Measurements from ENCODE around the gene MUC3A.

MUC3A gene

DNA sequence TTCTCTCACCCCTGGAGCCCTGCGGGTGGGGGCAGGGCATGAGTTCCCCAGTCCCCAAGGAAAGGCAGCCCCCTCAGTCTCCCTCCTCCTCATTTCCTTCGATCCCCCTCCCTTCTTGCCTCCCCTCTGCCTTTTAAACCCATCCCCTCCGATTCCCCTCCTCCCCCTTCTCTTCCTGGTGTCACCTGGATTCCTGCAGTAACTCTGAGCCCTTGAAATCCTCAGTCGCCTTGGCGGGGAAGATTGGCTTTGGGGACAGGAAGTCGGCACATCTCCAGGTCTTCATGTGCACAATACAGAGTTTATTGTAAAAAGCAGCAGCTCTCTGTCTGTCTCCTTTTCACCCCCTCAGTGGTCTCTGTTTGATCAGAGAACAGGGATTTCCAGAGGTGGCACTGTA, 18.7 kb downstream of the MUC3A start:
- no peak overlapping the region for H3K4me3 ChIP-seq (ENCODE audit: low read length)
- TF ChIP-seq, protein P1, sequence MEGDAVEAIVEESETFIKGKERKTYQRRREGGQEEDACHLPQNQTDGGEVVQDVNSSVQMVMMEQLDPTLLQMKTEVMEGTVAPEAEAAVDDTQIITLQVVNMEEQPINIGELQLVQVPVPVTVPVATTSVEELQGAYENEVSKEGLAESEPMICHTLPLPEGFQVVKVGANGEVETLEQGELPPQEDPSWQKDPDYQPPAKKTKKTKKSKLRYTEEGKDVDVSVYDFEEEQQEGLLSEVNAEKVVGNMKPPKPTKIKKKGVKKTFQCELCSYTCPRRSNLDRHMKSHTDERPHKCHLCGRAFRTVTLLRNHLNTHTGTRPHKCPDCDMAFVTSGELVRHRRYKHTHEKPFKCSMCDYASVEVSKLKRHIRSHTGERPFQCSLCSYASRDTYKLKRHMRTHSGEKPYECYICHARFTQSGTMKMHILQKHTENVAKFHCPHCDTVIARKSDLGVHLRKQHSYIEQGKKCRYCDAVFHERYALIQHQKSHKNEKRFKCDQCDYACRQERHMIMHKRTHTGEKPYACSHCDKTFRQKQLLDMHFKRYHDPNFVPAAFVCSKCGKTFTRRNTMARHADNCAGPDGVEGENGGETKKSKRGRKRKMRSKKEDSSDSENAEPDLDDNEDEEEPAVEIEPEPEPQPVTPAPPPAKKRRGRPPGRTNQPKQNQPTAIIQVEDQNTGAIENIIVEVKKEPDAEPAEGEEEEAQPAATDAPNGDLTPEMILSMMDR (conservative IDR thresholded peaks at IDR 0.05; ENCODE audit: low read depth, low read length) = no peak
- no peak for DNase-seq (ENCODE audit: low read depth)

DNA sequence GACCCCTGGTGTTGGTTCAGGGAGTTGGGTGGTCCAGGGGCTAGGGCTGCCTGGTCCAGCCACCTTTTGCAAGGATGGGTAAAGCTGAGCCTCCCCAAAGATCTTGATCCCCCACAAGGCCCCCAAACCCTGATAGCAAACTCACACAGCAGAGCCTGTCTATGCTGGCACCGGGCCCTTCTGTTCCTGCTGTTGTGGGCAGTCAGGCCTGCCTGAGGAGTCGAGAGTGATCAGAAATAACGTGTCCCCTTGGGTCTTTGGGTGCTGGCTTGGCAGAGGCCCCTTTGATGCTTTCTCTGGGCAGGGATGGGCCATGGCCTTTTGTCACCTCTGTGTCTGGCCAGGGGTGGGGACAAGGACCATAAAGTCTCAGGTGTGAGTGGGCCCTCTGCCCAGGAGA, 19.3 kb downstream of the MUC3A start:
- TF ChIP-seq, protein P1 (conservative IDR thresholded peaks at IDR 0.05; ENCODE audit: low read depth, low read length) = no peak
- no peak for DNase-seq (ENCODE audit: low read depth)

DNA sequence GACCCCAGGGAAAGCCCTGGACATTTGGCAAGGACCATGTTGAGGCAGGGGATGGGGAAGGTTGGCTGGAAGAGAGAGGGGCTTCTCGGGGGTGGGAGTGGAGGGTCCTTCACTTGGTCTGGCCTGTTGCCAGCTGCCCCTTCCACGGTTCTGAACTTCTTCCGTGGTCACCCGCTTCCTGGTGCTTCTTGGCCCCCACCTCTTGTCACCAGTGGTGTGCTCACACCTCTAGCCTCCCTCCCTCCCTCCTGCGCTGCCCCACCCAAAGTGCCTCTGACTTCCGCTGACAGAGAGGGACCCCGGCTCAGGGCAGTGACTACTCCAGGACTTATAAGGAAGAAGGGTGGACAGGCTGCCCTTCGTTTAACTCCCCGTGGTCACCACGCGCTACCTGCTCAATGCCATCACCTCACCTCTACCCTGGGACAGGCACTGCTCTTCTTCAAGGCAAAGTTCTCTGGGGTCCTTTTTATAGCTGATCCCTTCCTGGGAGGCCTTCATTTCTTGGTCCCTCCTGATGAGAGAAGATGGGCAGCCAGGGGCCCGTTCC, 19.8 kb downstream of the MUC3A start, which contains the start of gene MUC12:
TSS of gene MUC12 (plus strand) at position 500 of the 550 bp plus-strand sequence. CDS start 58 bp downstream, outside the sequence.
- DNase-seq (ENCODE audit: low read depth) = no peak
- no peak within 1 kb of the TSS for H3K4me3 ChIP-seq (ENCODE audit: low read length)
- TF ChIP-seq, protein P1 (conservative IDR thresholded peaks at IDR 0.05; ENCODE audit: low read depth, low read length) = no peak

More for the DNA sequence above, 19.3 kb downstream of the MUC3A start:
- H3K4me3 ChIP-seq (ENCODE audit: low read length) = no peak overlapping the region

DNA sequence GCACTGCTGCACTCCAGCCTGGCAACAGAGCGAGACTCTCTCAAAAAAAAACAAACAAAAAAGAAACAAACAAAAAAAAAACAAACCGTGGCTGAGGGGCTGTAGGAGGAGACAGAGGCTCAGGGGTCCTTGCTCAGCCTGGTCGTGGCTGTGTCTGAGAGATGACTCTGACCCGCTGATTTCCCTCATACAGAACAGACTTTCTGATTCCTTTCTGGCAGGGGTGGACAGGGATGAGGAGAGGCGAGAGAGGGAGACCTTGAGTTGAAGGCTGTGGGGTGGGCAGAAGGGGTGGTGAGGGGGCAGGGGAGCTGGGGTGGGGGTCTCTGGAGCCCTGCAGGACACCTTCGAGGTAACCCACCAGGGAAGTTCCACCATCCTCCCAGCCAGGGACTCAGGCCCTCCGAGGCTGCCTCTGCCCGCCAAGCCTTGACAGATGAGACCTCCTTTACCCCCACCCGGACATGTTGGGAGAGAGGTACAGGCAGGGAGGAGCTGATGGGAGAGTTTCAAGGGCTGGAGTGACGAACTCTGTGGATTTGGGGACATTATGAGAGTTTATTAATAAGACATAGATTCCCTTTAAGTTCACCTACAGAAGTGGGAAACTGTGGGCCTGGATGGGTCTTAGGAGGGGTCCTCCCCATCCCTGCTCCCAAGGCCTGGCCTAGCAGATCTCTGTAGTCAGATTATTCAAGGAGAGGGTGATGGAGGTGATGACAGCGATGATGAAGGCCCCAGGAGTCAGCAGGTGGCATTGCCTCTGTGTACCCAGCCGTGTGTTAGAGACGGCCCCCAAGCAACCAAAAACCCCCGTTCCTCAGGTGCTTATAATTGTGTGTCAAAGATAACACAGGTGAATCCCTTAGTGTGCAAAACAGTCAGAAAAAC, 22.0 kb downstream of the MUC3A start:
- H3K4me3 ChIP-seq (ENCODE audit: low read length) = no peak overlapping the region
- TF ChIP-seq, protein P1 (conservative IDR thresholded peaks at IDR 0.05; ENCODE audit: low read depth, low read length) = no peak
- DNase-seq (ENCODE audit: low read depth) = no peak

- TF ChIP-seq, protein P1 (conservative IDR thresholded peaks at IDR 0.05; ENCODE audit: low read depth, low read length) = no peak
- no peak for DNase-seq (ENCODE audit: low read depth)
- no peak overlapping the region for H3K4me3 ChIP-seq (ENCODE audit: low read length)
Observed at GRCh38 chr7:100972002-100972347, 22.6 kb downstream of the MUC3A start.

DNA sequence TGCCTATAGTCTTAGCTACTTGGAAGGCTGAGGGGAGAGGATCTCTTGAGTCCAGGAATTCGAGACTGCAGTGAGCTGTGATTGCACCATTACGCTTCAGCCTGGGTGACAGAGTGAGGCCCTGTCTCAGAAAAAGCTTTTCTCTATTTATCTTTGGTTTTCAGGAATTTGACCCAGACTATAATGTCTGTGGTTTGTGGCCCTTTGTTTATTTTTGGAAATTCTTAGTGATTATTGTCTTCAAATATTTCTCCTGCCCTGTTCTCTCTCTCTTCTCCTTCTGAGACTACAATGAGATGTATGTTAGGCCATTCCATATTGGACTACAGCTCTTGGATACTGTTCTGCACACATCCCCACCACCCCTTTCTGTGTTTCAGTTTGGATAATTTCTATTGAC, 24.7 kb downstream of the MUC3A start:
- no peak for DNase-seq (ENCODE audit: low read depth)

More for the DNA sequence above, 24.7 kb downstream of the MUC3A start:
- TF ChIP-seq, protein P1 (conservative IDR thresholded peaks at IDR 0.05; ENCODE audit: low read depth, low read length) = no peak
- H3K4me3 ChIP-seq (ENCODE audit: low read length) = no peak overlapping the region
